Activated T-cell treated with anti-CD3 and anti-CD28 coated beads, Interleukin-2, amount 50 U/mL, for 72 hours (primary cell): Measurements from ENCODE around the gene TRIM46. TPM values are rescaled to one million over a fixed set of nuclear protein-coding genes. Genes with fewer than 3 reads are reported as not detected.
A peak's percentile ranks its signal among the peaks of the same experiment; 100 is the strongest.

Source experiments
- ATAC-seq, 2 donors: fragments of 150-1000 bp; cut with Tn5 transposase; replicated peaks in 1 of 2; 2 replicates each; pipeline ENCODE4 v1.10.0; 2021; ENCODE audit warnings: moderate library complexity in 2 of 2, mild to moderate bottlenecking in 1 of 2
- DNase-seq, 2 donors: peaks; one replicate each; pipeline ENCODE4 v3.0.0; 2021 to 2022; ENCODE audit warnings: mixed read lengths in 1 of 2
- H3K27ac Mint-ChIP-seq: one replicate; pipeline ENCODE4 v1.8.0; 2022; ENCODE audit warnings: mild to moderate bottlenecking, moderate library complexity, mixed read lengths
- H3K27me3 Mint-ChIP-seq: one replicate; pipeline ENCODE4 v1.8.0; 2022; ENCODE audit warnings: low read depth, mixed read lengths
- H3K36me3 Mint-ChIP-seq, 2 donors: one replicate each; pipeline ENCODE4 v1.8.0; 2022; ENCODE audit warnings: mixed read lengths in 2 of 2, mild to moderate bottlenecking in 1 of 2; ENCODE audit not compliant: insufficient read depth in 2 of 2
- H3K4me1 Mint-ChIP-seq: one replicate; pipeline ENCODE4 v1.8.0; 2022; ENCODE audit warnings: low read depth, mixed read lengths
- H3K4me3 Mint-ChIP-seq, 2 donors: one replicate each; pipeline ENCODE4 v1.8.0; 2022; ENCODE audit warnings: mild to moderate bottlenecking in 2 of 2, mixed read lengths in 2 of 2, moderate library complexity in 2 of 2
- H3K9me3 Mint-ChIP-seq, 2 donors: one replicate each; pipeline ENCODE4 v1.8.0; 2022; ENCODE audit warnings: mixed read lengths in 2 of 2
- total RNA-seq, 2 donors: library from RNA; stranded (reverse); gene quantifications; one replicate each; pipeline ENCODE4 v1.2.3, GENCODE V29; 2022

TRIM46 gene, protein sequence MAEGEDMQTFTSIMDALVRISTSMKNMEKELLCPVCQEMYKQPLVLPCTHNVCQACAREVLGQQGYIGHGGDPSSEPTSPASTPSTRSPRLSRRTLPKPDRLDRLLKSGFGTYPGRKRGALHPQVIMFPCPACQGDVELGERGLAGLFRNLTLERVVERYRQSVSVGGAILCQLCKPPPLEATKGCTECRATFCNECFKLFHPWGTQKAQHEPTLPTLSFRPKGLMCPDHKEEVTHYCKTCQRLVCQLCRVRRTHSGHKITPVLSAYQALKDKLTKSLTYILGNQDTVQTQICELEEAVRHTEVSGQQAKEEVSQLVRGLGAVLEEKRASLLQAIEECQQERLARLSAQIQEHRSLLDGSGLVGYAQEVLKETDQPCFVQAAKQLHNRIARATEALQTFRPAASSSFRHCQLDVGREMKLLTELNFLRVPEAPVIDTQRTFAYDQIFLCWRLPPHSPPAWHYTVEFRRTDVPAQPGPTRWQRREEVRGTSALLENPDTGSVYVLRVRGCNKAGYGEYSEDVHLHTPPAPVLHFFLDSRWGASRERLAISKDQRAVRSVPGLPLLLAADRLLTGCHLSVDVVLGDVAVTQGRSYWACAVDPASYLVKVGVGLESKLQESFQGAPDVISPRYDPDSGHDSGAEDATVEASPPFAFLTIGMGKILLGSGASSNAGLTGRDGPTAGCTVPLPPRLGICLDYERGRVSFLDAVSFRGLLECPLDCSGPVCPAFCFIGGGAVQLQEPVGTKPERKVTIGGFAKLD
- total RNA-seq = 1 to 10 TPM; 8.6 to 9.8 TPM

DNA sequence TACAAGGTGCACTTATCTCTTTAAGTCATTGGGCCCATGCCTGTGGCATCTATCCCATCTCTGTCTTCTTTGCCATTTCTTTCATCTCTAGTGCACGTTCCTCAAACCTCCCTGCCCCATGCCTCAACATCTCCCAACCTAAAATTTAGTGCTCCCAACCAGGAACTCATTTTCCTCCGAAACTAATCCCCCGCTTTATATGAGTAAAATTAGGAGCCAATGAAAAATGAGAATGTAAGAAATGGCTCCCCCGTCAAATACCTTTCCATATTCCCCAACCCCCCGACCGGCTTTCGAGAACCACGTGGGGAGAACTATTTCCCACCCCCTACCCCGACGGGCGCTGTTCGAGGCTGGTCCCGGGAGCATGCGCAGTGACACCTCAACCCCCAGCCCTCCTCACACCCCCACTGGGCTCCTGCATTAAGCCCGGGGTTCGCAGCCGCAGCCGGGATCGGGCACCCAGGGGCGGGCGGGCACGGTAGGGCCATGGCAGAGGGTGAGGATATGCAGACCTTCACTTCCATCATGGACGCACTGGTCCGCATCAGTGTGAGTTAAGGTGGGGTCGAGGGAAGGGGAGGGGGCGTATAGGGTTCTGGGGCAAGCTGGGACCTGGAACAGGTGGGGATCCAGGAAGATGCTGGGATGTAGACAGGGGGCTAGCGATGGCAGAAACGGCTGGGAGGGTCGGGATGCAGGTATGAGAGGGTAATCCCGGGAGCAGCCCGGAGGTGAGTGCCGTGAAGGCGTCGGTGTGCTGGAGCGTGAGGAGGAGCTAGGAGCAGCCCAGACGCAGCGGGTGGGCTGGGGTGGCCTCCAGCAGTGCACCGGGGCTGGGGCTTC, at the start of gene TRIM46:
TSS of gene TRIM46 (plus strand) at position 372 of the 846 bp plus-strand sequence. CDS start at position 490, 118 bp downstream.
- peak; percentile 53 for ATAC-seq
- Mint-ChIP-seq H3K4me3 (peak within 1 kb of the TSS; percentile 98 to 99), H3K27ac (peak within 1 kb of the TSS; percentile 98), H3K36me3 (peaks cover 6 to 8% of the 10 kb centered on the region in 2 donors), H3K4me1 (peaks cover 65% of the 10 kb centered on the region), H3K27me3 (no peaks in the 10 kb centered on the region), H3K9me3 (no peaks in the 10 kb centered on the region)
- DNase-seq = peak; percentile 75 to 79

DNA sequence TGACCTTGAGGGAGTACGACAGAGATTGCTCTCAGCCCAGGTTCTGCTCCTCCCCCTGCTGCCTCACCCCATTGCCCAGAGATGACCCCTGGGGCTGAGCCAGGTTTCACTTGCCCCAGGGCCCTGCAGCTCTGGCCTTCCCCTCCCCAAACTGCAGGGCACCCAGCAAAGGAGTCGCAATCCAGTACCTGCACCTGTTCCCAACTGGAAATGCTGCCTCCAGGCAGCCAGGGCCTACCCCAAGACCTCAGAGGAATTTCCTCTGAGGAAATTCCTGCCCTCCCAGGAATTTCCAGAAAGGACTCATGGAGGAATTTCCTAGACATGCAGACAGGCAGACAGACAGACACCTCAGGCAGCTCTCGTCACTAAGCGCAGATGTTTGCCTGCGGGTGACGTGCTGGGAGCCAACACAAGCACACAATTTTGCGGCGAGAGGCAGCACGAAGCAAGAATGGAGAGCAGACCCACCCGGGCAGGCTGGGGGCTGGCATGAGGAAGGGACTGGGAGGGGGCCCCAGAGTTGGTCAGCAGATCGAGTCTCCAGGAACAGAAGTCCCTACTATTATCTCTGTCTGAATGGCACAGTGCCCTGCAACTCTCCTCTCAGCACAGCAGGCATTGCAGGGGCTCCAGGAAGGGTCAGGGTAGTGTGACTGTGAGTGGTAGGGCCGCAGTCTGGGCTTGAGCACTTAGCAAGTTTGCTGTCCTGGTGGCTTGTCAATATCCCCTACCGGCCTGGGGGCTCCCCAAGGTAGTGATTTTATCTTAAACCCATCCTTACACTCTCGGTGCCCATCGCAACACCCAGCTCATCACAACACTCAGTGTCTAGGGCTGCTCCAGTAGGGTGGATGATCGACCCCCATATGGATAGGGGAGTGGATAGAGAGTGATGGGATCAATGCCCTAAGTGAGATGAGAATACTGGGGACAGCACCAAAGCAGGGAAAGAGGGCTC, 48.9 kb upstream of the TRIM46 start:
- H3K4me3 Mint-ChIP-seq = no peak overlapping the region
- ATAC-seq = no peak

DNA sequence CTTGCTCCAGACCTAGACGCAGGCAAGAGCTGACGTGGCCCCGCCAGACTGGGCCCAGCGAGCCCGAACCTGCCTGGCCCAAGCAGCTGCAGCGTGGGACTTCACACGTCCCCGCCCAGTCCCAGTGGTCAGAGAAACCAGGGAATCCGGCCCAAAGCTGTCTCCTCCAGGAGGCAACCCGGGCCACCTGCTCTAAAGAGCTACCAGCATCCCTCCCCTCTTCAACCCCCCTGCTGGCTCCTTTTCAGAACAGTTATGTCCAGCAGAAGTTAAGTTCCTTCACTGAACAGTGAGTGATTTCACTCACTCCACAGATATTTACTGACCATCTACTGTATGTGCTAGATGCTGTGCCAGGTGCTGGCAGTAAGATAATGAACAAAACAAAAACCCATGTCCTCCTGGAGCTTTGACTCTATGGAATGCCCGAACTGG, 48.1 kb upstream of the TRIM46 start:
- Mint-ChIP-seq H3K27ac (no peak overlapping the region), H3K36me3 (no peaks in the 10 kb centered on the region), H3K4me1 (peaks cover 30% of the 10 kb centered on the region), H3K9me3 (no peaks in the 10 kb centered on the region), H3K27me3 (peaks cover 25% of the 10 kb centered on the region), H3K4me3 (peak overlapping the region; percentile 13 to 45)
- ATAC-seq (no peak), DNase-seq (no peak)

More for the DNA sequence above, 48.9 kb upstream of the TRIM46 start:
- Mint-ChIP-seq H3K9me3 (no peaks in the 10 kb centered on the region), H3K27ac (no peak overlapping the region), H3K36me3 (no peaks in the 10 kb centered on the region), H3K4me1 (peaks cover 29% of the 10 kb centered on the region), H3K27me3 (peaks cover 29% of the 10 kb centered on the region)
- DNase-seq = no peak

- Mint-ChIP-seq H3K4me1 (peaks cover 30% of the 10 kb centered on the region), H3K4me3 (peak overlapping the region; percentile 13 to 84), H3K27me3 (peaks cover 25% of the 10 kb centered on the region), H3K27ac (no peak overlapping the region), H3K36me3 (no peaks in the 10 kb centered on the region), H3K9me3 (no peaks in the 10 kb centered on the region)
- ATAC-seq (no peak), DNase-seq (no peak)
Measured at GRCh38 chr1:155125946-155126555, 47.6 kb upstream of the TRIM46 start.

GRCh38 chr1:155126556-155127104, 47.0 kb upstream of the TRIM46 start:
- no peaks in the 10 kb centered on the region for H3K9me3 Mint-ChIP-seq
- no peak overlapping the region for H3K27ac Mint-ChIP-seq
- ATAC-seq = peak; percentile 61 to 65
- peaks cover 30% of the 10 kb centered on the region for H3K4me1 Mint-ChIP-seq
- DNase-seq = peak; percentile 36 to 46
- H3K27me3 Mint-ChIP-seq = peaks cover 25% of the 10 kb centered on the region
- peak overlapping the region; percentile 84 to 93 for H3K4me3 Mint-ChIP-seq
- no peaks in the 10 kb centered on the region for H3K36me3 Mint-ChIP-seq

- Mint-ChIP-seq H3K4me1 (peaks cover 30% of the 10 kb centered on the region), H3K9me3 (no peaks in the 10 kb centered on the region), H3K36me3 (no peaks in the 10 kb centered on the region), H3K27me3 (peaks cover 25% of the 10 kb centered on the region), H3K27ac (no peak within 1 kb of the TSS), H3K4me3 (peak within 1 kb of the TSS; percentile 85 to 93)
- peak; percentile 77 to 82 for ATAC-seq
- peak; percentile 61 to 65 for DNase-seq
Measured at GRCh38 chr1:155127105-155127966, 46.3 kb upstream of the TRIM46 start, which contains the start of gene EFNA1. Gene EFNA1, plus strand, starts transcription at chr1:155127876. Its CDS starts 102 bp downstream, at chr1:155127978.

DNA sequence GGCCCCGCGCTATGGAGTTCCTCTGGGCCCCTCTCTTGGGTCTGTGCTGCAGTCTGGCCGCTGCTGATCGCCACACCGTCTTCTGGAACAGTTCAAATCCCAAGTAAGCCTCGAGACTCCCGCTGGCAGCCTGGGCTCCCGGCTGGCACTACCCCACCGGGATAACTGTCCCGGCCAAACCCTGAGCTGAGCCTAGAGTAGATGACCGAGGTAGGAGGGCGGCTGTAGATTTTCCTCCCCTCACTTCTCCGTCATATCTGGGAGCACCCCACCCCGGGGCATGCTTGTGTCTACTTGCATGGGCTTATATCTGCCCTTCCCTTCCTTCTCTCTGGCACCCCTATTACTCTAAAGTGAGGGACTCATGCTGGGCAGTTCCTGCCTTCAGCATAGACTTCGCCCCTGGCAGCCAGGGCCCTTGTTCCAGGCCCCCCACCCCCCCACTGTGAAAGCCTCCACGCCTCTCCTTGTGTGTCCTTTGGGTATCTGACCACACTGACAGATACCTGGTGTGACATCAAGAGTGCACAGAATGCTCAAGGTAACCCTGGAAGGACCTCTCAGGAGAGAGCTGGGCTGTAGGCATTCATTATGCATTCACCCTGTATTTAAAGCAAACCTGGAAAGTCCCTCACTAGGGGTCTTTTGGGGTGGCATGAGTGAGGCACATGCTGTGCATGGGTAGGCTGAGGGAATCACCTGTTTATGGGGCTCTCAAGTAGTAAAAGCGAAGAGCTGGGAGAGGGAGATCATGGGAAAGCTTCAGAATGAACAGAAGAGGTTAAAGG, 45.5 kb upstream of the TRIM46 start:
- Mint-ChIP-seq H3K27ac (no peak overlapping the region), H3K9me3 (no peaks in the 10 kb centered on the region), H3K27me3 (peaks cover 25% of the 10 kb centered on the region), H3K4me3 (peak overlapping the region; percentile 85 to 93), H3K4me1 (peaks cover 30% of the 10 kb centered on the region), H3K36me3 (no peaks in the 10 kb centered on the region)
- ATAC-seq = no peak
- DNase-seq = no peak

GRCh38 chr1:155128755-155129473, 44.7 kb upstream of the TRIM46 start:
- H3K27me3 Mint-ChIP-seq = peaks cover 25% of the 10 kb centered on the region
- peaks cover 30% of the 10 kb centered on the region for H3K4me1 Mint-ChIP-seq
- peak overlapping the region; percentile 85 to 93 for H3K4me3 Mint-ChIP-seq
- ATAC-seq (no peak), DNase-seq (no peak)
- H3K9me3 Mint-ChIP-seq = no peaks in the 10 kb centered on the region
- no peaks in the 10 kb centered on the region for H3K36me3 Mint-ChIP-seq
- H3K27ac Mint-ChIP-seq = no peak overlapping the region

DNA sequence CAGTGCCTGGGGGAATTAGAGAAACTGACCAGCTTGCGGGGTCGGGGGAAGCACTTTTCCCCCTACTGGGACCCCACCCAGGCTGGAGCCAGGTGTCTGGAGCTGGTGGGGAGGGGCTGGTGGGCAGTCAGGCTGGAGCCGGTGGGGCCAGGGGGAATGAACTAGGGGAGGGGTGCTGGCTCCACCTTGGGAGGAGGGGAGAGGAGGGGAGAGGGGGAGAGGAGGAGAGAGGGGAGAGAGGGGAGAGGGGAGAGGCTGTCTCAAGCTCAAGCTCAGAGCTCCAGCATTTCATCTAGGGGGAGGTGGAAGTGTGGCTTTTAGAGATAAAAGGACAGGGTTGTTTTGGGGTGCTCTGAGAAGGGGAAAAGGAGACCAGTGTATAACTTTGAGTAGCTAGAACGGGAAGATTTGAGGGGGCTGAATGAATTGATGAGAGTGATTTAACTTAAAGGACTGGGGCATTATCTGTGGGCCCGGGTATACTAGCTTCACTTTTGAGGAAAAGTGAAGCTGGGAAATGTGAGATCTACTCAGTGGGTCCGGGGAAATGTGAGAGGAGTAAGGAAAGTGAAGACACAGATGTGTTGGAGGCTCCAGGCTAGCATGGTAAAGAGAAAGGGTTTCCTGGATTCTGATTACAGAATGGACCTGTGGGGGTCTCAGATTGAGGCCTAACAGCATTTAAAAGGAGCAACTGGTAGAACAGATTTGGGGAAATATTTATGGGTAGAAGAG, 43.2 kb upstream of the TRIM46 start:
- no peak overlapping the region for H3K27ac Mint-ChIP-seq
- H3K9me3 Mint-ChIP-seq = no peaks in the 10 kb centered on the region
- H3K27me3 Mint-ChIP-seq = peaks cover 20% of the 10 kb centered on the region
- peaks cover 3 to 5% of the 10 kb centered on the region in 2 donors for H3K36me3 Mint-ChIP-seq
- peaks cover 39% of the 10 kb centered on the region for H3K4me1 Mint-ChIP-seq
- DNase-seq = no peak
- no peak overlapping the region for H3K4me3 Mint-ChIP-seq
- no peak for ATAC-seq
